Measurements from ENCODE around the gene KNDC1.

DNA sequence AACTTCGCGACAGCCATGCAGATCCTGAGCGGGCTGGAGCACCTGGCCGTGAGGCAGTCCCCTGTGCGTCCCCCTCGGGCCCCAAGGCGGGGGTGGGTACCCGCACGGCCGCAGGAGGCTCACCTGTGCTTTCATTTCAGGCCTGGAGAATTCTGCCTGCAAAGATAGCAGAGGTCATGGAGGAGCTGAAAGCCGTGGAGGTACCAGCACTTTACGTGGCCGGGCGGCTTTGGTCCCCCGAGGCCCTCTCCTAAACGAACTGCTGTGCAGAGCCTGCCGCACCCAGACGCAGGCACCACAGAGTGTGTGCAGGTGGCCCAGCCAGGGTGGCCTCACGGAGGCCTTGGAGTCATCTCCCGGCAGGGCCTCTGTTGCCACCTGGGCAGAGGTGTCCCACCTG, 58.9 kb downstream of the KNDC1 start:
- TF ChIP-seq EZH2phosphoT487 (IDR thresholded peaks at IDR 0.05; ENCODE audit: unreplicated experiment) (no peak), EZH2 (IDR thresholded peaks at IDR 0.05; ENCODE audit: low read depth, unreplicated experiment) (no peak), POLR2AphosphoS5 (IDR thresholded peaks at IDR 0.05; ENCODE audit: low read depth) (no peak), NANOG (IDR thresholded peaks at IDR 0.05; ENCODE audit: borderline replicate concordance) (no peak), JUNB (IDR thresholded peaks at IDR 0.05; ENCODE audit: unreplicated experiment) (no peak), CREB1 (CRISPR knock-in tag; IDR thresholded peaks at IDR 0.05; ENCODE audit: low read depth) (no peak), STAT1 (IDR thresholded peaks at IDR 0.05; ENCODE audit: unreplicated experiment) (no peak), ZNF331 (CRISPR knock-in tag; IDR thresholded peaks at IDR 0.05; ENCODE audit: low read depth) (no peak)
- TF ChIP-seq, protein P1, sequence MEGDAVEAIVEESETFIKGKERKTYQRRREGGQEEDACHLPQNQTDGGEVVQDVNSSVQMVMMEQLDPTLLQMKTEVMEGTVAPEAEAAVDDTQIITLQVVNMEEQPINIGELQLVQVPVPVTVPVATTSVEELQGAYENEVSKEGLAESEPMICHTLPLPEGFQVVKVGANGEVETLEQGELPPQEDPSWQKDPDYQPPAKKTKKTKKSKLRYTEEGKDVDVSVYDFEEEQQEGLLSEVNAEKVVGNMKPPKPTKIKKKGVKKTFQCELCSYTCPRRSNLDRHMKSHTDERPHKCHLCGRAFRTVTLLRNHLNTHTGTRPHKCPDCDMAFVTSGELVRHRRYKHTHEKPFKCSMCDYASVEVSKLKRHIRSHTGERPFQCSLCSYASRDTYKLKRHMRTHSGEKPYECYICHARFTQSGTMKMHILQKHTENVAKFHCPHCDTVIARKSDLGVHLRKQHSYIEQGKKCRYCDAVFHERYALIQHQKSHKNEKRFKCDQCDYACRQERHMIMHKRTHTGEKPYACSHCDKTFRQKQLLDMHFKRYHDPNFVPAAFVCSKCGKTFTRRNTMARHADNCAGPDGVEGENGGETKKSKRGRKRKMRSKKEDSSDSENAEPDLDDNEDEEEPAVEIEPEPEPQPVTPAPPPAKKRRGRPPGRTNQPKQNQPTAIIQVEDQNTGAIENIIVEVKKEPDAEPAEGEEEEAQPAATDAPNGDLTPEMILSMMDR (conservative IDR thresholded peaks at IDR 0.05; ENCODE audit: low read depth in 2 of 2), result no peak
- TF ChIP-seq, protein P2, sequence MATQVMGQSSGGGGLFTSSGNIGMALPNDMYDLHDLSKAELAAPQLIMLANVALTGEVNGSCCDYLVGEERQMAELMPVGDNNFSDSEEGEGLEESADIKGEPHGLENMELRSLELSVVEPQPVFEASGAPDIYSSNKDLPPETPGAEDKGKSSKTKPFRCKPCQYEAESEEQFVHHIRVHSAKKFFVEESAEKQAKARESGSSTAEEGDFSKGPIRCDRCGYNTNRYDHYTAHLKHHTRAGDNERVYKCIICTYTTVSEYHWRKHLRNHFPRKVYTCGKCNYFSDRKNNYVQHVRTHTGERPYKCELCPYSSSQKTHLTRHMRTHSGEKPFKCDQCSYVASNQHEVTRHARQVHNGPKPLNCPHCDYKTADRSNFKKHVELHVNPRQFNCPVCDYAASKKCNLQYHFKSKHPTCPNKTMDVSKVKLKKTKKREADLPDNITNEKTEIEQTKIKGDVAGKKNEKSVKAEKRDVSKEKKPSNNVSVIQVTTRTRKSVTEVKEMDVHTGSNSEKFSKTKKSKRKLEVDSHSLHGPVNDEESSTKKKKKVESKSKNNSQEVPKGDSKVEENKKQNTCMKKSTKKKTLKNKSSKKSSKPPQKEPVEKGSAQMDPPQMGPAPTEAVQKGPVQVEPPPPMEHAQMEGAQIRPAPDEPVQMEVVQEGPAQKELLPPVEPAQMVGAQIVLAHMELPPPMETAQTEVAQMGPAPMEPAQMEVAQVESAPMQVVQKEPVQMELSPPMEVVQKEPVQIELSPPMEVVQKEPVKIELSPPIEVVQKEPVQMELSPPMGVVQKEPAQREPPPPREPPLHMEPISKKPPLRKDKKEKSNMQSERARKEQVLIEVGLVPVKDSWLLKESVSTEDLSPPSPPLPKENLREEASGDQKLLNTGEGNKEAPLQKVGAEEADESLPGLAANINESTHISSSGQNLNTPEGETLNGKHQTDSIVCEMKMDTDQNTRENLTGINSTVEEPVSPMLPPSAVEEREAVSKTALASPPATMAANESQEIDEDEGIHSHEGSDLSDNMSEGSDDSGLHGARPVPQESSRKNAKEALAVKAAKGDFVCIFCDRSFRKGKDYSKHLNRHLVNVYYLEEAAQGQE (IDR thresholded peaks at IDR 0.05; ENCODE audit: unreplicated experiment), result no peak
- TF ChIP-seq, protein P3, sequence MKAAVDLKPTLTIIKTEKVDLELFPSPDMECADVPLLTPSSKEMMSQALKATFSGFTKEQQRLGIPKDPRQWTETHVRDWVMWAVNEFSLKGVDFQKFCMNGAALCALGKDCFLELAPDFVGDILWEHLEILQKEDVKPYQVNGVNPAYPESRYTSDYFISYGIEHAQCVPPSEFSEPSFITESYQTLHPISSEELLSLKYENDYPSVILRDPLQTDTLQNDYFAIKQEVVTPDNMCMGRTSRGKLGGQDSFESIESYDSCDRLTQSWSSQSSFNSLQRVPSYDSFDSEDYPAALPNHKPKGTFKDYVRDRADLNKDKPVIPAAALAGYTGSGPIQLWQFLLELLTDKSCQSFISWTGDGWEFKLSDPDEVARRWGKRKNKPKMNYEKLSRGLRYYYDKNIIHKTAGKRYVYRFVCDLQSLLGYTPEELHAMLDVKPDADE (IDR thresholded peaks at IDR 0.05), result no peak
- TF ChIP-seq, protein P4, sequence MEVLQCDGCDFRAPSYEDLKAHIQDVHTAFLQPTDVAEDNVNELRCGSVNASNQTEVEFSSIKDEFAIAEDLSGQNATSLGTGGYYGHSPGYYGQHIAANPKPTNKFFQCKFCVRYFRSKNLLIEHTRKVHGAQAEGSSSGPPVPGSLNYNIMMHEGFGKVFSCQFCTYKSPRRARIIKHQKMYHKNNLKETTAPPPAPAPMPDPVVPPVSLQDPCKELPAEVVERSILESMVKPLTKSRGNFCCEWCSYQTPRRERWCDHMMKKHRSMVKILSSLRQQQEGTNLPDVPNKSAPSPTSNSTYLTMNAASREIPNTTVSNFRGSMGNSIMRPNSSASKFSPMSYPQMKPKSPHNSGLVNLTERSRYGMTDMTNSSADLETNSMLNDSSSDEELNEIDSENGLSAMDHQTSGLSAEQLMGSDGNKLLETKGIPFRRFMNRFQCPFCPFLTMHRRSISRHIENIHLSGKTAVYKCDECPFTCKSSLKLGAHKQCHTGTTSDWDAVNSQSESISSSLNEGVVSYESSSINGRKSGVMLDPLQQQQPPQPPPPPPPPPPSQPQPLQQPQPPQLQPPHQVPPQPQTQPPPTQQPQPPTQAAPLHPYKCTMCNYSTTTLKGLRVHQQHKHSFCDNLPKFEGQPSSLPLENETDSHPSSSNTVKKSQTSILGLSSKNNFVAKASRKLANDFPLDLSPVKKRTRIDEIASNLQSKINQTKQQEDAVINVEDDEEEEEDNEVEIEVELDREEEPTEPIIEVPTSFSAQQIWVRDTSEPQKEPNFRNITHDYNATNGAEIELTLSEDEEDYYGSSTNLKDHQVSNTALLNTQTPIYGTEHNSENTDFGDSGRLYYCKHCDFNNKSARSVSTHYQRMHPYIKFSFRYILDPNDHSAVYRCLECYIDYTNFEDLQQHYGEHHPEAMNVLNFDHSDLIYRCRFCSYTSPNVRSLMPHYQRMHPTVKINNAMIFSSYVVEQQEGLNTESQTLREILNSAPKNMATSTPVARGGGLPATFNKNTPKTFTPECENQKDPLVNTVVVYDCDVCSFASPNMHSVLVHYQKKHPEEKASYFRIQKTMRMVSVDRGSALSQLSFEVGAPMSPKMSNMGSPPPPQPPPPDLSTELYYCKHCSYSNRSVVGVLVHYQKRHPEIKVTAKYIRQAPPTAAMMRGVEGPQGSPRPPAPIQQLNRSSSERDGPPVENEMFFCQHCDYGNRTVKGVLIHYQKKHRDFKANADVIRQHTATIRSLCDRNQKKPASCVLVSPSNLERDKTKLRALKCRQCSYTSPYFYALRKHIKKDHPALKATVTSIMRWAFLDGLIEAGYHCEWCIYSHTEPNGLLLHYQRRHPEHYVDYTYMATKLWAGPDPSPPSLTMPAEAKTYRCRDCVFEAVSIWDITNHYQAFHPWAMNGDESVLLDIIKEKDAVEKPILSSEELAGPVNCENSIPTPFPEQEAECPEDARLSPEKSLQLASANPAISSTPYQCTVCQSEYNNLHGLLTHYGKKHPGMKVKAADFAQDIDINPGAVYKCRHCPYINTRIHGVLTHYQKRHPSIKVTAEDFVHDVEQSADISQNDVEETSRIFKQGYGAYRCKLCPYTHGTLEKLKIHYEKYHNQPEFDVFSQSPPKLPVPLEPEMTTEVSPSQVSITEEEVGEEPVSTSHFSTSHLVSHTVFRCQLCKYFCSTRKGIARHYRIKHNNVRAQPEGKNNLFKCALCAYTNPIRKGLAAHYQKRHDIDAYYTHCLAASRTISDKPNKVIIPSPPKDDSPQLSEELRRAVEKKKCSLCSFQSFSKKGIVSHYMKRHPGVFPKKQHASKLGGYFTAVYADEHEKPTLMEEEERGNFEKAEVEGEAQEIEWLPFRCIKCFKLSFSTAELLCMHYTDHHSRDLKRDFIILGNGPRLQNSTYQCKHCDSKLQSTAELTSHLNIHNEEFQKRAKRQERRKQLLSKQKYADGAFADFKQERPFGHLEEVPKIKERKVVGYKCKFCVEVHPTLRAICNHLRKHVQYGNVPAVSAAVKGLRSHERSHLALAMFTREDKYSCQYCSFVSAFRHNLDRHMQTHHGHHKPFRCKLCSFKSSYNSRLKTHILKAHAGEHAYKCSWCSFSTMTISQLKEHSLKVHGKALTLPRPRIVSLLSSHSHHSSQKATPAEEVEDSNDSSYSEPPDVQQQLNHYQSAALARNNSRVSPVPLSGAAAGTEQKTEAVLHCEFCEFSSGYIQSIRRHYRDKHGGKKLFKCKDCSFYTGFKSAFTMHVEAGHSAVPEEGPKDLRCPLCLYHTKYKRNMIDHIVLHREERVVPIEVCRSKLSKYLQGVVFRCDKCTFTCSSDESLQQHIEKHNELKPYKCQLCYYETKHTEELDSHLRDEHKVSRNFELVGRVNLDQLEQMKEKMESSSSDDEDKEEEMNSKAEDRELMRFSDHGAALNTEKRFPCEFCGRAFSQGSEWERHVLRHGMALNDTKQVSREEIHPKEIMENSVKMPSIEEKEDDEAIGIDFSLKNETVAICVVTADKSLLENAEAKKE (CRISPR knock-in tag; IDR thresholded peaks at IDR 0.05), result no peak

All from GM23338 (cell line).